ENCODE results near the gene NAPSA.

The NAPSA gene

GRCh38 chr19:50313812-50314536, 51.5 kb downstream of the NAPSA start:
- DNase-seq, result no peak

GRCh38 chr19:50312967-50313811, 52.2 kb downstream of the NAPSA start:
- no peak for DNase-seq

DNA sequence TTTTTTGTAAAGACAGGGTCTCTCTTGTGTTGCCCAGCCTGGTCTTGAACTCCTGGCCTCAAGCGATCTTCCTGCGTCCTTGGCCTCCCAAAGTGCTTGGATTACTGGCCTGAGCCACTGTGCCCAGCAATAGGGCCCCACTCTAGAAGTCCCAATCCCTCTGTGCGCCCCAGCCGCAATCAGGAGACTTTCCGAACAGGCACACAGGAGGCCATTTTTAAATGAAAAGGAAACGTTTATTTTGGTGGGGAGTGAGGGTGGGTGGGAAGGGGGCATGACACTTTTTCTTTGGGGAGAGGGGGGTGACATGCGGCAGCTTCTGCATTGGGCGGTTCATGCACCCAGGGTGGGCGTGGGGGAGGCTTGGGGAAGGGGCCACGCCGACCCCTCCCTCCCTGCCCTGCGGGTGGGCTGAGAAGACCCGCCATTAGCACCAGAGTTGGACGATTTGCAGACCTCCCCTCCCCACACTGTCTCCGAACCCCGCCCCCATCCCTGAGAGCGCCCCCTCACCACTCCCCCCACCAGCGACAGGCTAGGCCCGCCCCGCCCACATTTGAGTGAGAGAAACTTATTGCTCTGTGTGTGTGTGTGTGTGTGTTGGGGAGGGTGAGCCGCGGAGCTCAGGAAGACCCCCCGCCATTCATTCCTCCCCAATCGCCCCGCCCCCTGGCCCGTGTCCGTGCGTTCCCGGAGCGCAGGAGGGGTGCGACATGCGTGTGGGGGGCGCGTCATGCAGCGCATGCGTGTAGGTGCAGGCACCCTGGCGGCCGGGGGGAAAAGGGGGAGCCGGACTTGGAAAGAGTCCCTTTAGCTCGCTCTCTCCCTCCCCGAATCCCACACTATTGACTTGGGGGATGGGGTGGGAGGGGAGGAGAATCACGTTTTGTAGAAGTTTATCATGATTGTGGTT, 53.5 kb downstream of the NAPSA start:
- DNase-seq, result no peak

DNA sequence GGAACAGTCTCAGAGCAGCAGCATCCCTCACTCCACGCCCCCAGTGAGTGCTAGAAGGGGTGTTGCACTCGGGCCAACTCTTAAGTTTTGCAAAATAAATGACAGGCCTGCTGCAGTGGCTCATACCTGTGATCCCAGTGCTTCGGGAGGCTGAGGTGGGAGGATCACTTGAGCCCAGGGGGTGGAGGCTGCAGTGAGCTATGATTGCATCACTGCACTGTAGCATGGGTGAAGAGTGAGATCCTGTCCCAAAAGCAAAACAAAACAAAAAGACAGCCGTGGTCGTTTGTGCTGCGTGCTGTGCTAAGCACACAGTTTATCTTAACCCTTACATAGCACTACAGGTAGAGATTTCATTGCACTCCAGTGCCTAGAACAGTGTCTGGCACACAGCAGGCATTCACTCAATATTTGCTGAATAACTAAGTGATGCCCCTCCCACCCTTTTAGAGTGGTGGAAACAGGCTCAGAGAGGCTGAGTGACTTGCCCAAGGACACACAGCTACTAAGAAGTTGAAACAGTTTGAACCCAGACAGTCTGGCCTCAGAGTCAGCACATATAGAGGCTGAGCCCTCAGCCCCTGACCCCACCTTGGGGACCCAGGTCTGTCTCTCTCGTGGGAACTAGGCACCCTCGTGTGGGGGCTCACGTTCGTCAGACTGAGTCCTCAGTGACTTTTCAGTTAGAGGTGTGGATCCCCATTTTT, 54.5 kb downstream of the NAPSA start:
- DNase-seq, result no peak

GRCh38 chr19:50309396-50310125, 55.9 kb downstream of the NAPSA start:
- DNase-seq, result no peak

DNA sequence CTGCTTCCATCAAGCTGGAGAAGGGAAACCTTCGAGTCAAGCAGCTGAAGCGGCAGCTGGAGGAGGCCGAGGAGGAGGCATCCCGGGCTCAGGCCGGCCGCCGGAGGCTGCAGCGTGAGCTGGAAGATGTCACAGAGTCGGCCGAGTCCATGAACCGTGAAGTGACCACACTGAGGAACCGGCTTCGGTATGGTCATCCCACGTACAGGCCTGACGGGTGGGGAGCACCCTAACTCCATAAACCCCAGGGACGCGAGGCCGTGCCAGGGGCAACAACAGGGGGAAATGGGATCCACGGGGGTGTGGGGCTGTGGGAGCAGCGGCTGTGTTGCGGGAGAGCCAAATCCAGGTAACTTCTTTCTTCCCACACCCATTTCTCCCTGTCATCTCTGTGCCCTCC, 56.4 kb downstream of the NAPSA start:
- no peak for DNase-seq
